Mesothelial cell of epicardium (in vitro differentiated cells): ENCODE data around the gene ITPKA. TPM values are rescaled to one million over a fixed set of nuclear protein-coding genes. Genes with fewer than 3 reads are reported as not detected.

ENCODE experiments used
- DNase-seq, 2 experiments: peaks; one replicate each; pipeline ENCODE4 v3.0.0; 2021; ENCODE audit warnings: low spot score in 2 of 2; ENCODE audit not compliant: unreplicated experiment in 2 of 2
- H3K27ac Mint-ChIP-seq: 2 replicates; pipeline ENCODE4 v1.8.0; 2021; ENCODE audit warnings: mixed read lengths
- H3K27me3 Mint-ChIP-seq: 2 replicates; pipeline ENCODE4 v1.8.0; 2021; ENCODE audit warnings: low read depth, mixed read lengths
- H3K36me3 Mint-ChIP-seq: 2 replicates; pipeline ENCODE4 v1.8.0; 2021; ENCODE audit warnings: mixed read lengths
- H3K4me1 Mint-ChIP-seq: 2 replicates; pipeline ENCODE4 v1.8.0; 2021; ENCODE audit warnings: mixed read lengths
- H3K4me3 Mint-ChIP-seq: 2 replicates; pipeline ENCODE4 v1.8.0; 2021; ENCODE audit warnings: mild to moderate bottlenecking, moderate library complexity, mixed read lengths
- H3K9me3 Mint-ChIP-seq: 2 replicates; pipeline ENCODE4 v1.8.0; 2021; ENCODE audit warnings: mixed read lengths
- CTCF ChIP-seq: fragments of 200-600 bp; sonication (generic); IDR thresholded peaks from one replicate; pipeline ENCODE4 v1.5.0; 2021; ENCODE audit warnings: antibody characterized with exemption; ENCODE audit not compliant: unreplicated experiment
- total RNA-seq: library from RNA; stranded (reverse); gene quantifications from 3 replicates; pipeline ENCODE4 v1.2.1, GENCODE V29; 2021

ITPKA gene
- total RNA-seq, 1 donor from 2014 or later: 0.80 TPM

- H3K9me3 Mint-ChIP-seq: no peaks in the 10 kb centered on the region
- H3K4me1 Mint-ChIP-seq: peaks cover 10% of the 10 kb centered on the region
- peaks cover 60% of the 10 kb centered on the region for H3K27me3 Mint-ChIP-seq
- TF ChIP-seq CTCF: no peak
- DNase-seq: no peak
- no peaks in the 10 kb centered on the region for H3K36me3 Mint-ChIP-seq
- no peak overlapping the region for H3K27ac Mint-ChIP-seq
- peak overlapping the region; percentile 68 for H3K4me3 Mint-ChIP-seq
Measured at GRCh38 chr15:41492597-41493204, 973 bp upstream of the ITPKA start.

GRCh38 chr15:41493902-41494189 lies 172 bp downstream of the ITPKA start:
- no peak for TF ChIP-seq CTCF
- no peaks in the 10 kb centered on the region for H3K36me3 Mint-ChIP-seq
- H3K27me3 Mint-ChIP-seq: peaks cover 72% of the 10 kb centered on the region
- DNase-seq: no peak
- H3K4me3 Mint-ChIP-seq: no peak overlapping the region
- no peak overlapping the region for H3K27ac Mint-ChIP-seq
- H3K4me1 Mint-ChIP-seq: peaks cover 10% of the 10 kb centered on the region
- H3K9me3 Mint-ChIP-seq: no peaks in the 10 kb centered on the region

- H3K4me1 Mint-ChIP-seq: peaks cover 10% of the 10 kb centered on the region
- H3K9me3 Mint-ChIP-seq: no peaks in the 10 kb centered on the region
- DNase-seq: peak in 1 of 2 experiments; percentile 54
- H3K4me3 Mint-ChIP-seq: peak overlapping the region; percentile 56
- H3K27ac Mint-ChIP-seq: no peak overlapping the region
- H3K27me3 Mint-ChIP-seq: peaks cover 77% of the 10 kb centered on the region
- H3K36me3 Mint-ChIP-seq: no peaks in the 10 kb centered on the region
- TF ChIP-seq CTCF: no peak
Measured at GRCh38 chr15:41494190-41494921, 682 bp downstream of the ITPKA start.

GRCh38 chr15:41494922-41495735 lies 1.5 kb downstream of the ITPKA start:
- DNase-seq: peak in 1 of 2 experiments; percentile 44
- Mint-ChIP-seq H3K9me3 (no peaks in the 10 kb centered on the region), H3K4me1 (peaks cover 10% of the 10 kb centered on the region), H3K27ac (no peak overlapping the region), H3K4me3 (peak overlapping the region; percentile 55), H3K27me3 (peaks cover 84% of the 10 kb centered on the region), H3K36me3 (no peaks in the 10 kb centered on the region)
- TF ChIP-seq CTCF: peak; percentile 16

- no peaks in the 10 kb centered on the region for H3K36me3 Mint-ChIP-seq
- H3K4me3 Mint-ChIP-seq: peak overlapping the region; percentile 26
- H3K9me3 Mint-ChIP-seq: no peaks in the 10 kb centered on the region
- no peak for TF ChIP-seq CTCF
- peaks cover 89% of the 10 kb centered on the region for H3K27me3 Mint-ChIP-seq
- no peak overlapping the region for H3K27ac Mint-ChIP-seq
- peaks cover 9% of the 10 kb centered on the region for H3K4me1 Mint-ChIP-seq
- DNase-seq: peak in 1 of 2 experiments; percentile 48
Measured at GRCh38 chr15:41495736-41496599, 2.3 kb downstream of the ITPKA start.
